K562 (cell line): Measurements from ENCODE around the gene HUNK. TPM values are rescaled to one million over a fixed set of nuclear protein-coding genes. Genes with fewer than 3 reads are reported as not detected.

Experiments
- ATAC-seq: fragments of 200-7000 bp; cut with Tn5 transposase; 3 replicates; pipeline ENCODE4 v1.9.1; 2020; ENCODE audit warnings: moderate library complexity
- BruUV-seq: library from RNA; stranded (reverse); fragments of 400-500 nt; replicated peaks from 2 replicates; lab custom pipeline; 2021; lab: Mats Ljungman, UMichigan
- CTCF ChIA-PET: fragments of 300-600 bp; formaldehyde crosslinking; extraction: SDS; loops from one replicate; lab custom pipeline; 2021; ENCODE audit warnings: low intra/inter-chr PET ratio; lab: Yijun Ruan, JAX
- POLR2A ChIA-PET: fragments of 300-600, 350-650 bp; sonication (Branson Sonifier 250); formaldehyde crosslinking; extraction: SDS; loops from one replicate; lab custom pipeline; 2021; ENCODE audit warnings: antibody characterized with exemption, inconsistent platforms; lab: Yijun Ruan, JAX
- DNase-seq, 4 experiments: peaks; one replicate each; pipeline versions ENCODE4 v3.0.0 to v3.0.0-alpha.2; 2011 to 2018; ENCODE audit warnings: low spot score in 3 of 4, mixed read lengths in 3 of 4; ENCODE audit errors: extremely low read depth in 1 of 4
- FAIRE-seq: peaks from 2 replicates; lab custom pipeline; 2011; peaks lifted over from hg19 to GRCh38; lab: Jason Lieb, UNC
- H2AFZ ChIP-seq: 2 replicates; pipeline ENCODE4 v1.6.0; 2011; ENCODE audit warnings: low read depth, low read length, control low read depth, inconsistent platforms
- H3K27ac ChIP-seq: fragments of 200-600 bp; 3 replicates; pipeline ENCODE4 v1.8.0; 2011; ENCODE audit warnings: low read depth, mild to moderate bottlenecking, control low read depth, inconsistent platforms, low read length, moderate library complexity, mixed read lengths; ENCODE audit errors: extremely low read depth
- H3K27me3 ChIP-seq, 2 experiments: fragments of 300-600 bp in 1 of 2; 2 replicates in 1 of 2; 3 replicates in 1 of 2; pipeline versions ENCODE4 v1.6.0 to v1.8.0; 2011; ENCODE audit warnings: inconsistent platforms in 2 of 2, low read length in 2 of 2, mild to moderate bottlenecking in 1 of 2, mixed read lengths in 1 of 2, moderate library complexity in 1 of 2; ENCODE audit not compliant: control insufficient read depth in 2 of 2, insufficient read depth in 2 of 2
- H3K36me3 ChIP-seq: fragments of 300-600 bp; 3 replicates; pipeline ENCODE4 v1.8.0; 2011; ENCODE audit warnings: mild to moderate bottlenecking, low read length, inconsistent platforms; ENCODE audit not compliant: control insufficient read depth, insufficient read depth
- H3K4me1 ChIP-seq, 2 experiments: fragments of 200-600 bp in 1 of 2; replicated peaks in 1 of 2; 2 replicates in 1 of 2; 3 replicates in 1 of 2; pipeline versions ENCODE4 v1.5.1 to v1.8.0; 2011; ENCODE audit warnings: inconsistent platforms in 2 of 2, low read length in 2 of 2, mild to moderate bottlenecking in 1 of 2, mixed read lengths in 1 of 2, moderate library complexity in 1 of 2; ENCODE audit not compliant: control insufficient read depth in 2 of 2, insufficient read depth in 2 of 2
- H3K4me2 ChIP-seq: 2 replicates; pipeline ENCODE4 v1.6.1; 2011; ENCODE audit warnings: low read length, control low read depth, inconsistent platforms, mixed read lengths; ENCODE audit not compliant: insufficient read depth
- H3K4me3 ChIP-seq: fragments of 200-600 bp; sonication (generic), shearing (Covaris generic); 2 replicates; pipeline ENCODE4 v1.5.1; 2016; ENCODE audit warnings: control low read depth, inconsistent platforms
- H3K79me2 ChIP-seq: fragments of 200-600 bp; 3 replicates; pipeline ENCODE4 v1.8.0; 2011; ENCODE audit warnings: low read length, inconsistent platforms; ENCODE audit not compliant: control insufficient read depth, insufficient read depth
- H3K9ac ChIP-seq, 2 experiments: 2 replicates each; pipeline versions ENCODE4 v1.6.0 to v1.6.1; 2011; ENCODE audit warnings: low read depth in 2 of 2, low read length in 2 of 2, control low read depth in 1 of 2, inconsistent platforms in 1 of 2, mild to moderate bottlenecking in 1 of 2, mixed read lengths in 1 of 2; ENCODE audit not compliant: insufficient read depth in 1 of 2
- H3K9me1 ChIP-seq: one replicate; pipeline ENCODE4 v1.6.0; 2011; ENCODE audit warnings: inconsistent platforms, mild to moderate bottlenecking, low read length, moderate library complexity; ENCODE audit not compliant: control insufficient read depth, insufficient read depth
- H3K9me3 ChIP-seq: replicated peaks from 2 replicates; pipeline ENCODE4 v1.5.1; 2011; ENCODE audit warnings: low read depth, low read length, inconsistent platforms; ENCODE audit not compliant: control insufficient read depth, insufficient read depth
- H4K20me1 ChIP-seq: replicated peaks from 2 replicates; pipeline ENCODE4 v1.6.1; 2011; ENCODE audit warnings: low read length, inconsistent platforms, mixed read lengths; ENCODE audit not compliant: control insufficient read depth, insufficient read depth
- ARID3B ChIP-seq: fragments of 250-450 bp; sonication (Bioruptor Pico); IDR thresholded peaks from 2 replicates; pipeline ENCODE4 v1.4.0; 2020; ENCODE audit warnings: borderline replicate concordance
- CBFB ChIP-seq: sonication (generic); formaldehyde crosslinking; IDR thresholded peaks from 2 replicates; pipeline ENCODE4 v1.4.0; 2020; ENCODE audit warnings: mild to moderate bottlenecking, missing genetic modification reagents
- CTCF ChIP-seq, 3 experiments: IDR thresholded peaks in 2 of 3; conservative IDR thresholded peaks in 1 of 3; 2 replicates each; pipeline ENCODE4 v1.5.1; 2011 to 2012; ENCODE audit warnings: low read length in 3 of 3, mild to moderate bottlenecking in 3 of 3, control low read depth in 2 of 3, improper control_type of control experiment in 1 of 3, inconsistent platforms in 1 of 3, low read depth in 1 of 3, mixed read lengths in 1 of 3, moderate library complexity in 1 of 3; ENCODE audit not compliant: insufficient read depth in 2 of 3
- DDX20 ChIP-seq: fragments of 450-650 bp; IDR thresholded peaks from 2 replicates; pipeline ENCODE4 v1.6.1; 2016; ENCODE audit warnings: missing genetic modification characterization, low read depth, mild to moderate bottlenecking, missing compliant biosample characterization, moderate library complexity
- E4F1 ChIP-seq: fragments of 250-450 bp; sonication (Bioruptor Pico); IDR thresholded peaks from 2 replicates; pipeline ENCODE4 v1.5.0; 2021; ENCODE audit warnings: mild to moderate bottlenecking, borderline replicate concordance
- MECOM ChIP-seq: fragments of 250-450 bp; sonication (Bioruptor Pico); IDR thresholded peaks from 2 replicates; pipeline ENCODE4 v1.8.0; 2022; ENCODE audit warnings: inconsistent platforms
- YBX1 ChIP-seq: fragments of 450-650 bp; IDR thresholded peaks from 2 replicates; pipeline ENCODE4 v1.7.1; 2016; ENCODE audit warnings: mild to moderate bottlenecking
- YY1 ChIP-seq, 3 experiments: IDR thresholded peaks; 2 replicates each; pipeline ENCODE4 v1.6.1; 2011; ENCODE audit warnings: low read length in 2 of 3, mild to moderate bottlenecking in 2 of 3, moderate library complexity in 2 of 3, borderline replicate concordance in 1 of 3, control low read depth in 1 of 3, low read depth in 1 of 3; ENCODE audit not compliant: insufficient read depth in 3 of 3, insufficient replicate concordance in 2 of 3, control insufficient read depth in 1 of 3, insufficient read length in 1 of 3; ENCODE audit errors: extremely low read depth in 1 of 3
- ZNF609 ChIP-seq: sonication (generic); formaldehyde crosslinking; IDR thresholded peaks from 2 replicates; pipeline ENCODE4 v1.8.1; 2023; ENCODE audit warnings: missing genetic modification reagents, mild to moderate bottlenecking, borderline replicate concordance
- WGBS: fragments of 100-300 bp; shearing (Covaris generic); methylation state at CpG from one replicate; pipeline ENCODE4 v1.1.6; 2016; ENCODE audit warnings: low coverage, mixed read lengths; ENCODE audit not compliant: insufficient coverage; ENCODE audit errors: missing lambda C conversion rate; 5-methylcytosine and 5-hydroxymethylcytosine counted together
- in situ Hi-C: fragments of 300-500 bp; cut with MboI; formaldehyde crosslinking; loops from 4 replicates; pipeline ENCODE4 v1.15.0; 2018; ENCODE audit warnings: inconsistent platforms, mixed read lengths
- intact Hi-C: fragments of 100-400 bp; cut with micrococcal nuclease; formaldehyde crosslinking; loops from 2 replicates; pipeline ENCODE4 v1.14.2; 2022
- polyA plus RNA-seq, 8 experiments: library from polyadenylated mRNA; depleted of rRNA in 4 of 8; stranded (reverse) in 5 of 8; unstranded in 3 of 8; fragments of >200 nt; fragmentation: Nextera tagmentation in 2 of 8; fragmentation: Illumina TruSeq in 1 of 8; extraction: Ambion mirVana in 2 of 8; extraction: Trizol in 1 of 8; gene quantifications; 2 replicates each; pipeline versions ENCODE4 v1.2.1 to v1.2.3, GENCODE V29; 2011 to 2014; ENCODE audit warnings: inconsistent platforms in 1 of 8, missing spikeins in 1 of 8
- total RNA-seq, 7 experiments: library from RNA; depleted of rRNA in 6 of 7; stranded (reverse); fragments of >200 nt in 6 of 7; fragmentation: Illumina TruSeq in 2 of 7; extraction: Trizol in 2 of 7; gene quantifications; 2 replicates each; pipeline versions ENCODE4 v1.2.1 to v1.2.3, GENCODE V29; 2011 to 2021; ENCODE audit warnings: low replicate concordance in 1 of 7

The HUNK gene
- total and polyA plus RNA-seq, 9 of the 15 experiments (the other 6 are each of a cell fraction or from before 2014, with no cell fraction given) = not detected

GRCh38 chr21:31918250-31918775 lies 45.5 kb downstream of the HUNK start:
- in situ Hi-C loops (no loop called here), intact Hi-C loops (no loop called here)
- H3K4me2 ChIP-seq = no peak overlapping the region
- no peak overlapping the region for H3K4me3 ChIP-seq
- no peaks in the 10 kb centered on the region for H3K9me3 ChIP-seq
- DNase-seq (no peak), ATAC-seq (peak; percentile 64), FAIRE-seq (no peak)
- H2AFZ ChIP-seq = no peak overlapping the region
- no peaks in the 10 kb centered on the region for H3K4me1 ChIP-seq
- H3K36me3 ChIP-seq = no peaks in the 10 kb centered on the region
- H3K9ac ChIP-seq = no peak overlapping the region
- 0% methylated on average over 3 of the region's 3 CpGs for WGBS
- CTCF ChIA-PET = no interaction called here
- H3K27ac ChIP-seq = no peak overlapping the region
- H3K9me1 ChIP-seq = no peaks in the 10 kb centered on the region
- peaks cover 23 to 34% of the 10 kb centered on the region in 2 experiments; a peak in 3 of 5 replicates for H3K27me3 ChIP-seq
- POLR2A ChIA-PET = interaction anchor here (0.7 kb wide), 1 partner anchor 534 kb away, joined by 3 read pairs; no protein-coding TSS in a partner anchor
- no TSS peak for BruUV-seq
- H3K79me2 ChIP-seq = no peaks in the 10 kb centered on the region
- no peaks in the 10 kb centered on the region for H4K20me1 ChIP-seq
- TF ChIP-seq YBX1 (no peak), CBFB (CRISPR knock-in tag) (no peak), ARID3B (CRISPR knock-in tag) (no peak), YY1 (IDR thresholded peaks at IDR 0.05; ENCODE audit: borderline replicate concordance in 1 of 3, control insufficient read depth in 1 of 3, extremely low read depth in 1 of 3, insufficient read depth in 3 of 3, insufficient read length in 1 of 3, insufficient replicate concordance in 2 of 3, low read depth in 1 of 3, low read length in 2 of 3) (peak in 1 of 3 experiments; percentile 18), ZNF609 (CRISPR knock-in tag) (no peak), CTCF (IDR thresholded peaks at IDR 0.05 in 2 of 3, conservative IDR thresholded peaks at IDR 0.05 in 1 of 3; ENCODE audit: insufficient read depth in 2 of 3, low read depth in 1 of 3, low read length in 3 of 3) (0 out of 6 replicates have a peak, but pooled peaks of 1 of the 3 experiments have one; percentile 22), E4F1 (CRISPR knock-in tag) (no peak), DDX20 (no peak), MECOM (CRISPR knock-in tag) (no peak)
